NCI-H345 (cell line): ENCODE measurements around the gene OR52B2.

Source experiments
- DNase-seq: peaks from one replicate; lab custom pipeline; 2025; lab: John Stamatoyannopoulos, UW

The OR52B2 gene

DNA sequence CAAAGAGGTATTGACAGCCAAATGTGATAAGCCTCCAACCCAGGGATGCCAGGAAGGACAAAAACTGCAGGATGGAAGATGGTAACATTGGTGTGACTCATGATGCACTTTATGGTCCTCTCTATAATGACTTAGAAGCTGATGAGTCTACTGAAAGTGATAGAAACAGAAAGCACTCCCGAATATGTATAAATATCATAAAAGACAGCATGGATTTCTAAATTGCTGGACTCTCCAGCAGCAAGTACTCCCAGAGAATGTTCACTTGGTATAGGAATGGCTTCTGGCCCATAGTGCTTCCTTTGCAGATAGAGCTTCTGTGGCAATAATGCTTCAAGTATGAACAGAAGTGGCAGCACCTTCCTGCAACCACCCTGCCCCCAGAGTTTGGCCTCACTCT is at the start of gene OR52B2:
TSS of gene OR52B2 (minus strand) at position 101 of the 400 bp plus-strand sequence. CDS start at position 101, 0 bp downstream.
- DNase-seq = no peak

DNA sequence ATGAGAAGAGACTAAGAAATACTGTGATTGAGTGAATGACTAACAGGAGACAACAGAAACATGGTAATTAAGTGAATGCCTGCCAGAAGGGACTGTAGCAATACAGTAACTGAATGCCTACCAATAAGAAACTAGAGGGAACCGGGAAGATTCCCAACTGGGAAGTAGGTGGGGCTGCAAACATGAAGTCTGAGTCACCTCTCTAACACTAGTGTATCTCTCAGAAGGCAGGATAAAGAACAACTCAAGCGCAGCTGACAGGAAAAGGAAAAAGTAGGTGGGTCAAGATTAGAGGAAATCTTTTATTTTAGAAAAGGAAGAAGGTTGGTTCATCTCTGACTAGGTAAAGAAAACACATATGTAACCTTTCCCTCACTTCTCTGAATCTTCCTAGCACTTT is 49.2 kb upstream of the OR52B2 start:
- DNase-seq = no peak

DNA sequence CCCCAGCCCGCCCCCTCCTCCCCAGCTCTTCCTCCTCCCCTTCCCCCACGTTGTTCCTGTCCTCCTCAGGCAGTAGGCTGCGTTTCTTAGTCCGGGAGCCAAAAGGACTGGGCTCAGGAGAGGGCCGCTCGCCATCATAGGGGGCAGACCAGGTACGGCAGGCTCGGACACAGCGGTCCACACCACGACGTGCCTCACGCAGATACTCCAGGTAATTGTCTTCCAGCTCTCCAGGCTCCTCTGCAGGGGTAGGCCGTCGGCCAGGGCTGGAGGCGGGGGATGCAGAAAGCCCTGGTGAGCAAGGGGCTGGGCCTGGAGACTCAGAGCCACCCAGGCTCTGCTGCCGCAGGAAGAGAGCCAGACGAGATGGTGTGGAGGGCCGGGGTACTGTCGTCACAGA is 47.6 kb upstream of the OR52B2 start:
- DNase-seq = no peak

DNA sequence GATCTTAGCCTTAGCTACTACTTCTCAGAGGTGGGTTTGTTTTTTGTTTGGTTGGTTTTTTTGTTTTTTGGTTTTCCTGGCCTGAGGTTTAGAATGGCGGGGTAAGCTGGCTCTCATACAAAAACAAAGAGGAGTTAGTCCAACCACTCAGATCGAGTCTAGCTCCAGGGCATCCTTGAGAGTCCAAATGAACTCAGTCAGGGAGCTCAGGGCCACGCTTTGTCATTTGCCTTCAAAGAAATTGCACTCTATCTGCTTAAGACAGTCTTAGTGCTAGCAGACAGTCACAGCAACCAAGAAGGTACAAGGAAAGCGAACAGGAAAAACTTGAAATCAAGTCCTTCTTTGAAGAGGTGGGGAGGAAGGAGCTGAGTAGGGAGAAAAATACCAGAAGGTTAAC is 46.4 kb upstream of the OR52B2 start:
- DNase-seq = no peak

DNA sequence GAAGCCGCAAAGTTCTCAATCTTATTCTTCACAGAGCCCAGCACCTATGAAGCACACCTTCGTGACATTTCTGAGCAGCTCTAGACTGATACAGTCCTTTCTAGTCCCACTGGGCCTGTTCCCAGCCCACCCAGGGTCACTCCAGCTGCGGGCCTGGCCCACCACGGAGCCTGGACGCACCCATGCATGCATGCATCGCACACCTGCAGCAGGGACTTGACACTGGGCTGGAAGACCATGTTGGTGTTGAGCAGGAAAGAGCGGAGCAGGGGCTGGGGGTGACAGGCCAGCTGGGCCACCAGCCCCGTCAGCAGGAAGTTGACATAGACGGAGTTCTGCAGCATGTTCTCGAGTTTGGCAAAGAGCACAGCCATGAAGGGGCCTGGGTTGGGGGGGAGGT is 44.4 kb upstream of the OR52B2 start:
- DNase-seq = no peak

DNA sequence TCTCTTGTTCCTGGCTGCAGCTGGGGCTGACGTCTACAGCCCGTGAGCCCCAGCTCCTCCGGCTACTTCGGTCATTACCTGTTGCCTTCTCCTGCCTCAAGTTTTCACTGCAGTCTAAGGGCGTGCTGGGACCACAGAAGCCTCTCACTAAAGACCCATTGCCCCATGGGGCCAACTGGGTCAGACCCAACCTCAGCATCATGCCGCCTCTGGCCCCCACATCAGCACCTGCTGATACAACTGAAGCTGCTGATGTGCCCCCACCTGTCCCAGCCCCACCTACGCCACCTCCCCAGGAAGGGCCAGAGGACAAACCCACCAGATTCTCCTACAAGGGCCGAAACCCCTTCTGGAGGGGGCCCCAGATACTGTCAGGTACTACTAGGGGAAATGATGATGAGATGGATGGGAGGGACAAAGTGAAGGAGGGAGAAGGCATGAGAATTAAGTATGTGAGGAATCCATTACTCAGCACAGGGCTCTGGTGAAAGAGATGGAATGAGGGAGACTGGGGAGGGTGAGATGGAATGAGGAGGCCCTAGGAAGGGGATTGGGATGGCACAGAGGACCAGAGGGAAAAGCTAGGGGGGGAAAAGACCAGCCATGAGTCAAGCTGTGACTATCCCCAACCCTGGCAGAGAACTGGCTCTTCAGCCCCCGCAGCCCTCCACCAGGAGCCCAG is 40.3 kb upstream of the OR52B2 start:
- no peak for DNase-seq

DNA sequence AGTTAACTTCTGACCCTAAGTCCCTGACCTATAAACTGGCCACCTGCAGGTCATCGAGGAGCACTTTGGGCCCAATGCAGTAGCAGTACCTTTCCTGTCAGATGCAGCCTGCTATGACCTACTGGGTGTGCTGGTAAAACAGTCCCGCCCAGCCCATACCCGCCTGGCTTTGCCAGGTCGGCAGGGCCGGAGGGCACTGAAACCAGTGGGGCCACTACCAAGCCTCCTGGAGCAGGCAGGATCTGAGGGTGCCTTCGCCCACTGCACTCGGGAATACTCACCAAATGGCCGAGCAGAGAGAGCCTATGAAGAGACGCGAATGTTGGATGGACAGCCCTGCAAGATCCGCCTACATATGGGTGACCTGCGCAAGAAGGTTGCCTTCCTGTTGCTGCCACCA is 39.7 kb upstream of the OR52B2 start:
- DNase-seq = no peak

DNA sequence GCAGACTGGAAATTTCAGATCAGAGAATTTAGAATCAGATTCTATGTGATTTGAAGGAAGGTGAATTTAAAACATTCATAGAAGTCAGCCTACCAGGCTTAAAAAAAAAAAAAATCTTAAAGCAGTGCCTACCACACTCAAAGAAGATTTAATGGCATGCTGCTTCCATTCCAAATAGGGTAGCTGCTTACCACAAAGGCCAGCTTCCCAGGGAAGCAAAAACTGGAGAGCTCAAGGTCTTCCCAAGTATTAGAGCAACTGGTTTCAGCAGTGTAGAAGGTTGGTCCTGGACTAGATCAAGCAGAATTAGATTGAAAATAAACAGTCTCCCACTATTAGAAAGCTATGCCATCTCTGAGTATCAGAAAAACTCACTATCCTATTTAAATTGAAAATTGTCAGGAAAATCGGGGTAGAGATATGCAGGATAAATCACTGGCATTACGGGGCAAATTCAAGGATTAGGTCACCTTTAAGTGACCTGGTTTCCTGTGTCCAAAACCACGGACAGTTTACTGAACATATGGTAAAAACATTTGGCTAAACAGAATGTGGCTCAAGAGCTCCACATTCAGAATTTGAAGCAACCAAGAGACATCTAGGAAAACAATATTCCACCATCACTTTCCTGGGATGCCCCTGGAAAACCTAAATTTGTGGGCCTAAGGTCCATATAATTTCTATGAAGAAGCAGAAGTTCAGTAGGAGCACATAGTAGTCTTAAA is 36.5 kb upstream of the OR52B2 start:
- no peak for DNase-seq

DNA sequence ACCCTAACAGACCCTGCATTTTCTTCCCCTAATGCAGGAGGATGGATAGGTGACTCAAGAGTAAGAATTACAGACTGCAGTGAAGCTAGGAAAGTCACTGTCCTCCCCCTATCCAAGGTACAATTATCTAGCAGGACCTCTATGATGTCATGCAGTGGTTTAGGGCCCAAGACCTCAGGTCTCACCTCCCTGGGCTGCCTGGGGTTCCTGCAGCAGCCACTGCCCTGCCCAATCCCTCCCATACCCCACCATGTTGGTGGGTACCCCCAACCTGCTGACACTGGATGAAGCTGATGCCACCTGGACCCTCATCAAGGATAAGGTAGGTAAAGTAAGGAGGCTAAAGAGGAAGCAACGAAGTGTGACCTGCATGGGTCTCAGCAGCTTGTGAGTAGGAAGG is 35.2 kb upstream of the OR52B2 start, which contains the start of gene C11orf42:
TSS of gene C11orf42 (plus strand) at position 192 of the 400 bp plus-strand sequence. CDS start at position 251, 59 bp downstream.
- no peak for DNase-seq

DNA sequence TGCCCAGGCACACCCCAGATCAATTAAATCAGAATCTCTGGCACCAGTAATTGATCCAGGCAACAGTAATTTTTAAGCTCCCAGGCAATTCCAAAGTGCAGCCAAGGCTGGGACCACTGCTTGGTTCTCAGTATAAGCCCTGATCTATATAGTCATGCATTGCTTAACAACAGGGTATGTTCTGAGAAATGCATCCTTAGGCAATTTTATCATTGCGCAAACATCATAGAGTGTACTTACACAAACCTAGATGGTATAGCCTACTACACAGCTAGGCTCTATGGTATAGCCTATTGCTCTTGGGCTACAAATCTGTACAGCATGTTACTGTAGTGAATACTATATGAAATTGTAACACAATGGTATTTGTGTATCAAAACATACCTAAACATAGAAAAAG is 34.6 kb upstream of the OR52B2 start:
- no peak for DNase-seq

DNA sequence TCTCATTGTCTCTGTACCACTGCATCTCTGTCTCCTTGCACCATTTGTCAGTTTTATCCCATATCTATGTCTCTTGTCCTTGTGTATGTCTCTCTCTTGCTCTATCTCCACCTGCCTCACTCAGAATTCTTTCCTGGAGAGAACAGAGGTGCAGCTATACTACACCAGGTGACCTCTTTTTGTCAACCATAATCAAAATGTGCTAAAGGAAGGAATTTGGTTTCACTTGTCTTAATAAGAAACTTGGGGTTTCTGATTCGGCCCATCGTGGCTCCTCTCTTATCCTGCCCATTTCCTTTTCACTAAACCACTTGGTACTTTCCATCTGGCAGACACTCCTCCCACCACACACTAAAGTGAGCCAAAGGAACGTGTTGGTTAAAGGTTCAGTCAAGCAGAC is 33.2 kb upstream of the OR52B2 start:
- no peak for DNase-seq

DNA sequence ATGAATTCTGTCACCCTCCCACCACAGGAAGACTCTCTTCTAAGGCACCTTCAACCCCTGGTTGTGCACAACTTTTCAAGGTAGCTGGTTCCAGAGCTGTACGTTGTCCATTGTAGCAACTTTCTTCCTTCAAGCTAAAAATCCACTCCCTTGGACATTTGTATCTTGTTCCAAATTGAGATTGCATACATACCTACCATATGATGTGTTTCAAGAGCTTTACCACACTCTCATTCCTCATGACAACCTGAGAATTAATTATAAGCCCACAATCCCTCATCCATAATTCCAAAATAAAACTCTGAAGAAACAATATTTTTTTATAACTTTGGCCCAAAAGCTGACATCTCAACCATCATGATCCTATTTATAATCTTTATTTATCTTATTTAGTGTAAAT is 31.9 kb upstream of the OR52B2 start:
- no peak for DNase-seq

DNA sequence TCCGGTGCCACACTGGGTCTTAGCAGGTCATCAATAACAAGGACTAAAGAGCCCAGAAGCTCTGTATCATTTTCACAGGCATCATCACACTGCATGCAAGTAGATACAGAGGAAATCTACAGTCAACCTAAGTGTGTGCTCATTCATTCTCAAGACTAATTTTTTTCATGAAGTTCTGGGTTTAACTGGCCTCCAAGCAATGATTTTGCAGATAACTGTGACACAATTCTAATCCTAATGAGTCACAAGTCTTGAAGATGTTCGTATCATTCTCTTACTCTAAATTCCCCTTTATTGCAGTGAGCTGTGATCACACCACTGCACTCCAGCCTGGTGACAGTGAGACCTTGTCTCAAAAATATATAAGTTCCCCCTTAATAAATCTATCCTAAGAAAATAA is 31.4 kb upstream of the OR52B2 start:
- DNase-seq = no peak

DNA sequence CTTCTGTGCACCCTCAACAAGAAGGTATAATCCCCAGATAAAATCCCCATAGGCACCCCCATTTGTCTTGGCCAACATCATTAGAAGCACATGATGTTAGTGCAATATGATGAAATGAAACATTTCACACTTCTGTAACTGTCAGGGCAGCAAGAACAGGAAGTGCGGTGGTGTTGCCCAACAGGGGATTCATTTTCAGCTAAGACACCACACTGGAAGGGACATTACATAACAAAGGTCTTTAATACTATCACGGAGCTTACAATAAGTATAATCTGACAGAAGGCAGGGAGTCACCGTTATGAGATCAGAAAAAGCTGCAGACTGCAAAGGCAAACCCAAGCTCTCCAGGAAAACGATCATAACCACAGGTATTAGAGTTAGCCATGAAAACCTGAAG is 30.8 kb upstream of the OR52B2 start:
- DNase-seq = no peak

DNA sequence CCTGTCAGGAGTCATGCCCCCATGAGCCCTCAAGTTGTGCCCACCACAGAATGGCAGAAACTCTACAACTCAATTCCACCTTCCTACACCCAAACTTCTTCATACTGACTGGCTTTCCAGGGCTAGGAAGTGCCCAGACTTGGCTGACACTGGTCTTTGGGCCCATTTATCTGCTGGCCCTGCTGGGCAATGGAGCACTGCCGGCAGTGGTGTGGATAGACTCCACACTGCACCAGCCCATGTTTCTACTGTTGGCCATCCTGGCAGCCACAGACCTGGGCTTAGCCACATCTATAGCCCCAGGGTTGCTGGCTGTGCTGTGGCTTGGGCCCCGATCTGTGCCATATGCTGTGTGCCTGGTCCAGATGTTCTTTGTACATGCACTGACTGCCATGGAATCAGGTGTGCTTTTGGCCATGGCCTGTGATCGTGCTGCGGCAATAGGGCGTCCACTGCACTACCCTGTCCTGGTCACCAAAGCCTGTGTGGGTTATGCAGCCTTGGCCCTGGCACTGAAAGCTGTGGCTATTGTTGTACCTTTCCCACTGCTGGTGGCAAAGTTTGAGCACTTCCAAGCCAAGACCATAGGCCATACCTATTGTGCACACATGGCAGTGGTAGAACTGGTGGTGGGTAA is 29.2 kb upstream of the OR52B2 start, which contains the start of gene OR52W1:
TSS of gene OR52W1 (plus strand) at position 51 of the 637 bp plus-strand sequence. CDS start at position 51, 0 bp downstream.
- DNase-seq = no peak

DNA sequence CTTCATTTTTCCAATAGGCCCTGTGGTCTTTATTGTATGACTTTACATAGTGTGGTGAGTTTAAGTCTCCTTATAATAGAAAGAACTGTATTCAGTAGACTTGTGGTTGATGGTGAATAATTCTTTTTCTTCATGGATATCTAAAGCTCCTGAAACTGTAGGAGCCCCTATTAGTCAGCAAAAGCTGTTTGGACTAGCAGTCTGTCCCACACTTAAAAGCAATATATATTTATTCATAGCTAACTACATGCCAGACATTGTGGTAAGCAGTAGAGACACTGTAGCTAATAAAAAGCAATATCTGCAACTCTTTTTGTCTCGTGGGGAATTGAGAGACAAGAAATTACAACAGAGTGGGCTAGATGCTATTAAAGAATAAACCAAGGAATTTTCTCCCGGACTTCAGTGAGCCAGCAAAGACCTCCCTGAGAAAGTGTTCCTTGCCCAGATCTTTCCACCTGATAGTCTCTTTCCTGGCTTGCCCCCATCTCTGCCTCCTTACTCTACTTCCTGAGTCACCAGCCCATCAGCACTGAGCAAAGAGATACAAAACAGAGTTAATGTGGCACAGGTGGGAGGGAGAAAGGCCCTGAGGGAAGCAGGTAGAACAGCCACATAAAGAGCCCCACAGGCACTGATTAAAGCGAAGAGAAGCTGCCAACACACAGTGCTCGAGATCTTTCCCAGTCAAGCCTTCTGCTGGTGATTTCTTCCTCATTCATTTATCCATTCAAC is 27.5 kb upstream of the OR52B2 start:
- no peak for DNase-seq

DNA sequence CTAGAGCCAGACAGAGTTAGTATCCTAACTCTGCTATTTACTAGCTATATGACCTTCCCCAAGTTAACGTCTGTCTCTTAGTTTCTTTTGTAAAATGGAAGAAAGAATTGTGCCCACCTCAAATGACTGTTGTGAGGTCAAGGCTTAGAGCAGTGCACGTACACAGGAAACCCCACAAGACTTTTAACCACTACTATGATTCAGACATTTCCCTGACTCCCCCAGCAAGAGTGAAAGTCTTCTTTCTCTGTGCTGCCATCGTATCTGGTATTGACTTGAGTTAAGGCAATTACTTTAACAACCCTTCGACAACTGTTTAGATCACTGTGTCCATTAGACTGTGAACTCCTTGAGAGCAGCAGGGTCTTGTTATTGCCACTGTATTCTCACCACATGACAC is 26.3 kb upstream of the OR52B2 start:
- no peak for DNase-seq

DNA sequence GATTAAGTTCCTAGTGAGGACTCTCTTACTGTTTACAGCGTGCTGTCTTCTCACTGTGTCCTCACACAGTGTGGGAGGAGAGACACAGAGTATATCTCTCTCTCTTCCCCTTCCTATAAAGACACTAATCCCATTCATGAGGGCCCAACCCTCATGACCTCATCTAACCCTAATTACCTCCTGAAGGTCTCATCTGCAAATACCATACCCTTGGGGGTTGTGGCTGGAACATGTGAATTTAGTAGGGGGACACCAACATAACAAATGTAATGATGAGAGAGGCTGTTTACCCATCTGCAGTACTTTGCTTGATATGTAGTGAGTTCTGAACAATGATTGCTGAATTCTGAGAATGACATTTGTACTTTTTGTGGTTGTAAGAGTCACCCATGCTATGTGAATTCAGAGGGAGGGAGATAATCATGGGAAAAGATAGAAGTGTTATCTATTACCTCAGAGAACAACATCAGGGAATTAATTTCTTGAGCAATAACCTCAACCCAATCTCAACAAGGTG is 24.0 kb upstream of the OR52B2 start:
- no peak for DNase-seq

DNA sequence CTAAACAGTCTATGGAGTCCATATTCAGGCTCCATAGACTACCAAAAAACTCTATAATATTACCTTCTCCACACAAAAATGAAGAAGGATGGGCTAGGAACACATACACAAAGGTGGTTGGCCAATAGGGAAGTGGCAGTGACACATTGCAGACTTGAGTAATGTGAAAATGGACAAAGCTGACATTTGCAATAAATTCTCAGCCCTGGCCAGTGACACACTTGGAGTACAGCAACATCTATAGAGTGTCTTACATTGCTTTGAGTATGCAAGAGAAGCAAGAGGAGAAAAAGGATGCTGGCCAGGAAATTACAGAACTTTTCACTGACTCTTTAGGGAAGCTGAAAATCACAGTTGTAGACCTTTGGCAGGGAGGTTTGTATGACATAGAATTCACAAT is 21.6 kb upstream of the OR52B2 start:
- DNase-seq = no peak

DNA sequence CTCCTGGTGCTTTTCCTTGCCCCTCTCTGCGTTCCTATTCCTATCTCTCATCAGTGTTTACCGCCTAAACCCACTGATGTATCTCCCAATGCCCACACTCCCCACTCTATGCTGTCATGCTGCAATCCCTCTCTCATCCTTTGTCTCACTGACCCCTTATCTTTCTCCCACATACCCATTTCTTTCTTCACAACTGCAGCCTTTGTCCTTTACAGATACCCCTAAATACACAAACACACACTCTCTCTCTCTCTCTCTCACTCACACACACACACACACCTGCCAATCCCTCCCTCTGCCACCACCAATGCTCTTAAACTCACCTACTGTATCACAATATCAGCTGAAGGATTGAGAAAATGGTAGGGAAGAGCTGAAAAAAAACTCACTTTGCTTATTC is 5.3 kb upstream of the OR52B2 start:
- DNase-seq = no peak

DNA sequence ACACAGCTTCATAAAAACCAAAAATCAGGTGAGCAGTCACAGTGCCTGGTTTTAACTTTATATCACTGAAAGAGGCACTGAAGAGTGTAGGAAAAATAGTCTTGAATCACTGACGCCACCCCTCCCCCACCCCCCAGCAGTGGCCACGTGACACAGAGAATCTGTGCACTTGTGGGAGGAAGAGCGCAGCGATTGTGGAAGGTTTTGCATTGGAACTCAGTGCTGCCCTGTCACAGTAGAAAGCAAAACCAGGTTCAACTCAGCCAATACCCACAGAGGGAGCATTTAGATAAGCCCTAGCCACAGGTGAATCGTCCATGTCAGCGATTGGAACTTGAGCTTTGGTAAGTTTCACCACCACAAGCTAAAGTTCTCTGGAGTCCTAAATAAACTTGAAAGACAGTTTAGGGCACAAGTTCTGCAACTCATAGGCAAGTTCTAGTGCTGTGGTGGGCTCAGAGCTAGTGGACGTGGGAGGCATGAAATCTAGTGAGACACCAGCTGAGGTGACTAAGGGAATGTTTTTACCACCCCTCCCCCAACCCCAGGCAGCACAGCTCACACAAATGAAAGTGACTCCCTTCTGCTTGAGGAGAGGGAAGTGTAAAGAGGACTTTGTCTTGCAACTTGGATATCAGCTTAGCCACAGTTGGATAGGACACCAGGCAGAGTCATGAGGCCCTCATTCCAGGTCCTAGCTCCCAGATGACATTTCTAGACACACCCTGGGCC is 13.3 kb downstream of the OR52B2 start:
- DNase-seq = no peak
